ENCODE data around the gene RHBDF1.
"Not testable (repeated sequence)": the region's sequence is repeated elsewhere in the genome, so short reads cannot be mapped to it uniquely, and the experiment has no call there.

The RHBDF1 gene

GRCh38 chr16:59440-60059 is 12.9 kb downstream of the RHBDF1 start:
- no peak for DNase-seq (ENCODE audit: low read depth)

- DNase-seq (ENCODE audit: low read depth) = no peak
Observed at GRCh38 chr16:58491-59439, 13.7 kb downstream of the RHBDF1 start.

- no peak for DNase-seq (ENCODE audit: low read depth)
Observed at GRCh38 chr16:57711-58110, 14.7 kb downstream of the RHBDF1 start.

GRCh38 chr16:56231-56927 is 16.1 kb downstream of the RHBDF1 start:
- no peak for DNase-seq (ENCODE audit: low read depth)

GRCh38 chr16:55571-56136 is 16.8 kb downstream of the RHBDF1 start:
- no peak for DNase-seq (ENCODE audit: low read depth)

- no peak for DNase-seq (ENCODE audit: low read depth)
Observed at GRCh38 chr16:54237-54581, 18.2 kb downstream of the RHBDF1 start.

- DNase-seq (ENCODE audit: low read depth) = peak; percentile 94
Observed at GRCh38 chr16:53346-54236, 18.8 kb downstream of the RHBDF1 start, which contains the start of the genes POLR3K and SNRNP25. Gene POLR3K (minus strand): TSS chr16:53608. CDS start chr16:53586, 22 bp downstream. Gene SNRNP25 (plus strand): TSS chr16:53828. CDS start chr16:54017, 189 bp downstream.

GRCh38 chr16:50769-51591 is 21.5 kb downstream of the RHBDF1 start:
- no peak for DNase-seq (ENCODE audit: low read depth)

- DNase-seq (ENCODE audit: low read depth) = no peak
Observed at GRCh38 chr16:47234-47633, 25.2 kb downstream of the RHBDF1 start.

- not testable (repeated sequence) for DNase-seq (ENCODE audit: low read depth)
Observed at GRCh38 chr16:46510-46909, 25.9 kb downstream of the RHBDF1 start.

- DNase-seq (ENCODE audit: low read depth) = no peak
Observed at GRCh38 chr16:45454-45853, 27.0 kb downstream of the RHBDF1 start.

GRCh38 chr16:44655-45054 is 27.8 kb downstream of the RHBDF1 start:
- no peak for DNase-seq (ENCODE audit: low read depth)

GRCh38 chr16:43294-43693 is 29.1 kb downstream of the RHBDF1 start:
- no peak for DNase-seq (ENCODE audit: low read depth)

GRCh38 chr16:42691-43090 is 29.7 kb downstream of the RHBDF1 start:
- DNase-seq (ENCODE audit: low read depth) = no peak

GRCh38 chr16:42069-42457 is 30.4 kb downstream of the RHBDF1 start:
- no peak for DNase-seq (ENCODE audit: low read depth)

- DNase-seq (ENCODE audit: low read depth) = no peak
Observed at GRCh38 chr16:41439-42068, 30.9 kb downstream of the RHBDF1 start.

- DNase-seq (ENCODE audit: low read depth) = peak; percentile 21
Observed at GRCh38 chr16:38941-39892, 33.2 kb downstream of the RHBDF1 start.

- DNase-seq (ENCODE audit: low read depth) = not testable (repeated sequence)
Observed at GRCh38 chr16:38206-38605, 34.2 kb downstream of the RHBDF1 start.

- no peak for DNase-seq (ENCODE audit: low read depth)
Observed at GRCh38 chr16:37511-37910, 34.9 kb downstream of the RHBDF1 start.
